CD4-positive, alpha-beta T cell (primary cell): Measurements from ENCODE around the gene MYO3B. TPM values are rescaled to one million over a fixed set of nuclear protein-coding genes. Genes with fewer than 3 reads are reported as not detected.
"Not testable (repeated sequence)": the region's sequence is repeated elsewhere in the genome, so short reads cannot be mapped to it uniquely, and the experiment has no call there.

Experiments used
- ATAC-seq: fragments of 200-7000 bp; cut with Tn5 transposase; one replicate; pipeline ENCODE4 v1.10.0; 2022; ENCODE audit warnings: mild to moderate bottlenecking; ENCODE audit not compliant: poor library complexity
- CTCF ChIA-PET: fragments of 350-600 bp; sonication (Branson Sonifier 250); formaldehyde crosslinking; loops from one replicate; lab custom pipeline; 2021; ENCODE audit warnings: antibody characterized with exemption, inconsistent platforms; lab: Charles Lee
- POLR2A ChIA-PET: fragments of 350-600 bp; sonication (Branson Sonifier 250); formaldehyde crosslinking; loops from one replicate; lab custom pipeline; 2021; ENCODE audit warnings: antibody characterized with exemption, inconsistent platforms; lab: Charles Lee
- DNase-seq, 14 experiments: peaks; one replicate each; pipeline ENCODE4 v3.0.0-alpha.2; 2013 to 2020; ENCODE audit warnings: mixed read lengths in 2 of 14
- H3K27ac ChIP-seq, 2 donors: one replicate each; pipeline versions ENCODE4 v1.5.1 to v1.7.0; 2013; ENCODE audit warnings: low read length in 2 of 2, low read depth in 1 of 2, mild to moderate bottlenecking in 1 of 2
- H3K27me3 ChIP-seq, 2 experiments: 1 replicate in 1 of 2; 2 replicates in 1 of 2; pipeline versions ENCODE4 v1.6.1 to v1.7.0; 2013; ENCODE audit warnings: low read length in 2 of 2, control low read depth in 1 of 2, mild to moderate bottlenecking in 1 of 2, moderate library complexity in 1 of 2; ENCODE audit not compliant: insufficient read depth in 2 of 2, control insufficient read depth in 1 of 2
- H3K36me3 ChIP-seq: one replicate; pipeline ENCODE4 v1.6.1; 2013; ENCODE audit warnings: low read length, control low read depth; ENCODE audit not compliant: insufficient read depth
- H3K4me1 ChIP-seq: one replicate; pipeline ENCODE4 v1.6.1; 2013; ENCODE audit warnings: low read length, control low read depth; ENCODE audit not compliant: insufficient read depth
- H3K4me3 ChIP-seq: one replicate; pipeline ENCODE4 v1.5.1; 2013; ENCODE audit warnings: mild to moderate bottlenecking, low read length, moderate library complexity
- H3K9me3 ChIP-seq, 2 experiments: 1 replicate in 1 of 2; 2 replicates in 1 of 2; pipeline versions ENCODE4 v1.6.1 to v1.7.0; 2013; ENCODE audit warnings: low read length in 2 of 2, mild to moderate bottlenecking in 2 of 2, control low read depth in 1 of 2, moderate library complexity in 1 of 2; ENCODE audit not compliant: control insufficient read depth in 1 of 2, insufficient read depth in 1 of 2
- H3K27ac Mint-ChIP-seq: one replicate; pipeline ENCODE4 v1.8.0; 2020; ENCODE audit warnings: mixed read lengths
- H3K27me3 Mint-ChIP-seq: one replicate; pipeline ENCODE4 v1.8.0; 2021; ENCODE audit warnings: mixed read lengths
- H3K36me3 Mint-ChIP-seq: one replicate; pipeline ENCODE4 v1.8.0; 2021; ENCODE audit warnings: low read depth, mixed read lengths
- H3K4me1 Mint-ChIP-seq: one replicate; pipeline ENCODE4 v1.8.0; 2021; ENCODE audit warnings: low read depth, mixed read lengths
- H3K4me3 Mint-ChIP-seq: one replicate; pipeline ENCODE4 v1.8.0; 2020; ENCODE audit warnings: mild to moderate bottlenecking, mixed read lengths
- H3K9me3 Mint-ChIP-seq: one replicate; pipeline ENCODE4 v1.8.0; 2020; ENCODE audit warnings: mixed read lengths
- intact Hi-C, 2 experiments: fragments of 100-400 bp; cut with DNase I in 1 of 2; cut with micrococcal nuclease in 1 of 2; formaldehyde crosslinking; loops; one replicate each; pipeline versions ENCODE4 v1.15.1 to v1.9.0; 2023 to 2025; cut with DNase I, micrococcal nuclease
- total RNA-seq, 174 experiments: library from RNA in 2 of 174; stranded (reverse) in 2 of 174; gene quantifications; one replicate each; pipeline ENCODE4 v1.2.3 and lab custom pipeline; 2021 to 2026
- TF ChIP-seq, protein P1 (sequence below): fragments of 200-600 bp; IDR thresholded peaks from one replicate; pipeline ENCODE4 v1.8.0; 2022; ENCODE audit warnings: antibody characterized with exemption, mild to moderate bottlenecking

MYO3B gene
- total RNA-seq, 2 experiments from 2014 or later = not detected

GRCh38 chr2:170344663-170345346 lies 166.9 kb downstream of the MYO3B start:
- Histone ChIP-seq H3K27me3 (peaks cover 0 to 5% of the 10 kb centered on the region in 2 experiments), H3K36me3 (no peaks in the 10 kb centered on the region), H3K27ac (no peak overlapping the region), H3K4me1 (no peaks in the 10 kb centered on the region), H3K9me3 (no peaks in the 10 kb centered on the region), H3K4me3 (no peak overlapping the region)
- no peaks in the 10 kb centered on the region for H3K9me3 Mint-ChIP-seq
- no peak overlapping the region for H3K4me3 Mint-ChIP-seq
- ChIA-PET CTCF (no interaction called here), POLR2A (no interaction called here)
- ATAC-seq (no peak), DNase-seq (no peak)
- no peaks in the 10 kb centered on the region for H3K36me3 Mint-ChIP-seq
- TF ChIP-seq, protein P1, sequence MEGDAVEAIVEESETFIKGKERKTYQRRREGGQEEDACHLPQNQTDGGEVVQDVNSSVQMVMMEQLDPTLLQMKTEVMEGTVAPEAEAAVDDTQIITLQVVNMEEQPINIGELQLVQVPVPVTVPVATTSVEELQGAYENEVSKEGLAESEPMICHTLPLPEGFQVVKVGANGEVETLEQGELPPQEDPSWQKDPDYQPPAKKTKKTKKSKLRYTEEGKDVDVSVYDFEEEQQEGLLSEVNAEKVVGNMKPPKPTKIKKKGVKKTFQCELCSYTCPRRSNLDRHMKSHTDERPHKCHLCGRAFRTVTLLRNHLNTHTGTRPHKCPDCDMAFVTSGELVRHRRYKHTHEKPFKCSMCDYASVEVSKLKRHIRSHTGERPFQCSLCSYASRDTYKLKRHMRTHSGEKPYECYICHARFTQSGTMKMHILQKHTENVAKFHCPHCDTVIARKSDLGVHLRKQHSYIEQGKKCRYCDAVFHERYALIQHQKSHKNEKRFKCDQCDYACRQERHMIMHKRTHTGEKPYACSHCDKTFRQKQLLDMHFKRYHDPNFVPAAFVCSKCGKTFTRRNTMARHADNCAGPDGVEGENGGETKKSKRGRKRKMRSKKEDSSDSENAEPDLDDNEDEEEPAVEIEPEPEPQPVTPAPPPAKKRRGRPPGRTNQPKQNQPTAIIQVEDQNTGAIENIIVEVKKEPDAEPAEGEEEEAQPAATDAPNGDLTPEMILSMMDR = no peak
- intact Hi-C loops = no loop called here
- peaks cover 13% of the 10 kb centered on the region for H3K4me1 Mint-ChIP-seq
- H3K27me3 Mint-ChIP-seq = no peaks in the 10 kb centered on the region
- no peak overlapping the region for H3K27ac Mint-ChIP-seq

GRCh38 chr2:170345607-170346006 lies 167.7 kb downstream of the MYO3B start:
- H3K9me3 Mint-ChIP-seq = no peaks in the 10 kb centered on the region
- Histone ChIP-seq H3K27me3 (peaks cover 0 to 5% of the 10 kb centered on the region in 2 experiments), H3K27ac (no peak overlapping the region), H3K36me3 (no peaks in the 10 kb centered on the region), H3K4me1 (no peaks in the 10 kb centered on the region), H3K9me3 (no peaks in the 10 kb centered on the region), H3K4me3 (no peak overlapping the region)
- H3K4me1 Mint-ChIP-seq = peaks cover 13% of the 10 kb centered on the region
- no peak overlapping the region for H3K4me3 Mint-ChIP-seq
- intact Hi-C loops = no loop called here
- ChIA-PET CTCF (no interaction called here), POLR2A (no interaction called here)
- no peaks in the 10 kb centered on the region for H3K27me3 Mint-ChIP-seq
- TF ChIP-seq, protein P1 = no peak
- no peaks in the 10 kb centered on the region for H3K36me3 Mint-ChIP-seq
- DNase-seq (no peak), ATAC-seq (no peak)
- H3K27ac Mint-ChIP-seq = no peak overlapping the region

DNA sequence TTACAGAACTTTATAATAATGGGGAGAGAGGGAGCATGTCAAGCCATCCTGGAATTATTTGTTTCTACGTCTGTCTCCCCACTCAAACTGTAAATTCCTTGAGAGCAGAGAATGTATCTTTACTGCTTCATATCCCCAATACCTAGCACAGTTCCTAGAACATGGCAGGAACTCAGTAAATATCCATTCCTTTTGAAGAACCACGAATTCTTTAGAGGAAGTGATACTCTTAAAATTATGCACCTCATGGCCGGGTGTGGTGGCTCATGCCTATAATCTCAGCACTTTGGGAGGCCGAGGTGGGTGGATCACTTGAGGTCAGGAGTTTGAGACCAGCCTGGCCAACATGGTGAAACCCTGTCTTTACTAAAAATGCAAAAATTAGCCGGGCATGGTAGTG lies 171.3 kb downstream of the MYO3B start:
- intact Hi-C loops, H3K4me1 ChIP-seq, H3K4me3 Mint-ChIP-seq, H3K36me3 Mint-ChIP-seq, H3K27ac Mint-ChIP-seq, H3K9me3 Mint-ChIP-seq, CTCF ChIA-PET, H3K9me3 ChIP-seq, POLR2A ChIA-PET, H3K27me3 Mint-ChIP-seq, H3K4me3 ChIP-seq, H3K36me3 ChIP-seq, DNase-seq, H3K27ac ChIP-seq, H3K27me3 ChIP-seq, ATAC-seq: not testable (repeated sequence)
- H3K4me1 Mint-ChIP-seq = peaks cover 14% of the 10 kb centered on the region
